ENCODE results near the gene ELMO1.

DNA sequence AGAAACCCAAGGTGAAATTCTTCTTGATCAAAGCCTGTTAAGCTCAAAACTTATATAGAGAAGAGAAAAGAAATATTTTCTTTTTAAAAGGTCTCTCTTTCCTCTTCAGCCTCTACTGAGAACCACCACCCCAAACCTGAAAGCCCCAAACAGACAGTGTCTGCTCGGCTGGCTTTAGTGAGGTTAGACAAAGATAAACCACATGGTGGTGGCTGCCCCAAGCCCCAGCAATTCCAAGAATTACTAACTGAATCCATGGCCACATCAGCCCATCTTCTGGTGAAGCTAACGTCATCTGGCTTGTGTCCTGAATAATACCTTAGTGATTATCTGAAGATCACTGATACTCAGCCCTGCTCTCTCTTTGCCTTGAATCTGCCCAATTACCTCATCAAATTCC is 275.0 kb downstream of the ELMO1 start:
- TF ChIP-seq CTCF (IDR thresholded peaks at IDR 0.05) (no peak), POLR2A (IDR thresholded peaks at IDR 0.05) (no peak)

Data from lower leg skin (tissue), 3 donors.